Right lobe of liver (tissue), 6 donors: ENCODE data around the gene LRRC59. TPM values are rescaled to one million over a fixed set of nuclear protein-coding genes. Genes with fewer than 3 reads are reported as not detected.
A peak's percentile ranks its signal among the peaks of the same experiment; 100 is the strongest.

Source experiments
- ATAC-seq, 4 donors: fragments of 200-7000 bp; cut with Tn5 transposase; one replicate each; pipeline ENCODE4 v1.9.1; 2020; ENCODE audit warnings: mild to moderate bottlenecking in 4 of 4, moderate library complexity in 4 of 4
- DNase-seq, 3 donors: peaks; one replicate each; pipeline ENCODE4 v3.0.0-alpha.2; 2020
- H3K27ac ChIP-seq, 3 donors: fragments of 200-600 bp; one replicate each; pipeline ENCODE4 v1.8.0; 2022
- H3K27me3 ChIP-seq, 2 donors: fragments of 200-600 bp; one replicate each; pipeline ENCODE4 v1.8.0; 2022
- H3K36me3 ChIP-seq, 4 donors: fragments of 200-600 bp; sonication (generic) in 1 of 4; one replicate each; pipeline versions ENCODE4 v1.5.1 to v1.8.0; 2017 to 2022; ENCODE audit warnings: control low read depth in 1 of 4
- H3K4me1 ChIP-seq, 4 donors: fragments of 200-600 bp; sonication (generic) in 1 of 4; one replicate each; pipeline versions ENCODE4 v1.5.1 to v1.8.0; 2017 to 2022; ENCODE audit warnings: control low read depth in 1 of 4
- H3K4me3 ChIP-seq, 3 donors: fragments of 200-600 bp; one replicate each; pipeline ENCODE4 v1.8.0; 2022
- H3K9me3 ChIP-seq, 4 donors: fragments of 200-600 bp; sonication (generic) in 1 of 4; one replicate each; pipeline versions ENCODE4 v1.5.1 to v1.8.0; 2017 to 2022; ENCODE audit warnings: control low read depth in 1 of 4
- CTCF ChIP-seq, 4 donors: fragments of 200-600 bp in 3 of 4; fragments of 450-650 bp in 1 of 4; IDR thresholded peaks; one replicate each; pipeline versions ENCODE4 v1.5.1 to v1.8.0; 2016 to 2022; ENCODE audit warnings: antibody characterized with exemption in 4 of 4, mild to moderate bottlenecking in 2 of 4
- POLR2A ChIP-seq: fragments of 450-650 bp; IDR thresholded peaks from one replicate; pipeline ENCODE4 v1.6.1; 2017; ENCODE audit warnings: antibody characterized with exemption, mild to moderate bottlenecking
- WGBS: methylation state at CpG from one replicate; pipeline ENCODE4 v1.1.6; 2018; ENCODE audit warnings: low coverage, low lambda C conversion rate; ENCODE audit not compliant: insufficient coverage; ENCODE audit errors: missing lambda C conversion rate; 5-methylcytosine and 5-hydroxymethylcytosine counted together
- intact Hi-C, 2 donors: fragments of 100-400 bp; cut with DNase I; formaldehyde crosslinking; loops; one replicate each; pipeline versions ENCODE4 v1.11.2 to v1.14.1; 2022
- long read RNA-seq: library from polyadenylated mRNA; unstranded; transcript quantifications from one replicate; pipeline ENCODE4 v2.0.0, GENCODE V29; 2019
- total RNA-seq, 6 experiments: library from RNA; depleted of rRNA in 2 of 6; stranded (reverse); fragments of >200 nt in 2 of 6; fragmentation: NEBNext Ultra II Directional in 3 of 6; extraction: Animal tissue kit (Norgen Biotek cat#: 25700) in 3 of 6; gene quantifications; one replicate each; pipeline versions ENCODE4 v1.1.0 to v1.2.4, GENCODE V29; 2016 to 2023
- donor health status: DM: no; HTN: yes; CAD: no.
- donor health status: DM: no; HTN: no; CAD: no.
- donor health status: DM: no; HTN: no; CAD: no.
- donor health status: DM: no; HTN: yes; CAD: no.
- donor health status: DM: no; HTN: yes; CAD: no.

The LRRC59 gene
- 100 to 1,000 TPM in 2 of 6 experiments, 10 to 100 TPM in 4; 36.0 to 125 (median 64.0) TPM for total RNA-seq
- long read RNA-seq, partial matches to known transcripts, result 0 of 2 reads
- long read RNA-seq, other reads (novel, unspliced or antisense), result 1 of 2 reads

GRCh38 chr17:50397111-50397918 lies at the start of gene LRRC59:
Gene LRRC59 (minus strand): TSS chr17:50397523. CDS start chr17:50397317, 206 bp downstream.
- WGBS, result 5% methylated on average over 8 of the region's 70 CpGs
- TF ChIP-seq POLR2A, result peak; percentile 86
- TF ChIP-seq CTCF (IDR thresholded peaks at IDR 0.05), result peak; percentile 98 to 100 (median 98)
- intact Hi-C loops, result no loop called here
- ATAC-seq (peak; percentile 97 to 99 (median 98)), DNase-seq (peak; percentile 88 to 91 (median 90))
- H3K9me3 ChIP-seq, result no peaks in the 10 kb centered on the region
- peak within 1 kb of the TSS; percentile 61 to 91 (median 79) for H3K27ac ChIP-seq
- H3K27me3 ChIP-seq, result no peaks in the 10 kb centered on the region
- peaks cover 0 to 28% (median 19%) of the 10 kb centered on the region in 4 donors for H3K36me3 ChIP-seq
- H3K4me3 ChIP-seq, result peak within 1 kb of the TSS; percentile 84 to 100 (median 95)
- peaks cover 0 to 22% (median 8%) of the 10 kb centered on the region in 4 donors for H3K4me1 ChIP-seq

GRCh38 chr17:50445730-50446325 lies 48.5 kb upstream of the LRRC59 start:
- WGBS, result 18% methylated on average over 1 of the region's 1 CpG
- peaks cover 0 to 29% (median 14%) of the 10 kb centered on the region in 4 donors for H3K4me1 ChIP-seq
- H3K27ac ChIP-seq, result no peak overlapping the region
- H3K27me3 ChIP-seq, result no peaks in the 10 kb centered on the region
- DNase-seq, result no peak
- H3K4me3 ChIP-seq, result no peak overlapping the region
- ATAC-seq, result no peak
- intact Hi-C loops, result no loop called here
- H3K36me3 ChIP-seq, result no peaks in the 10 kb centered on the region
- no peaks in the 10 kb centered on the region for H3K9me3 ChIP-seq
- TF ChIP-seq POLR2A, result no peak

- WGBS, result 86% methylated on average over 6 of the region's 6 CpGs
These were observed 47.8 kb upstream of the LRRC59 start for GRCh38 chr17:50444841-50445715.

DNA sequence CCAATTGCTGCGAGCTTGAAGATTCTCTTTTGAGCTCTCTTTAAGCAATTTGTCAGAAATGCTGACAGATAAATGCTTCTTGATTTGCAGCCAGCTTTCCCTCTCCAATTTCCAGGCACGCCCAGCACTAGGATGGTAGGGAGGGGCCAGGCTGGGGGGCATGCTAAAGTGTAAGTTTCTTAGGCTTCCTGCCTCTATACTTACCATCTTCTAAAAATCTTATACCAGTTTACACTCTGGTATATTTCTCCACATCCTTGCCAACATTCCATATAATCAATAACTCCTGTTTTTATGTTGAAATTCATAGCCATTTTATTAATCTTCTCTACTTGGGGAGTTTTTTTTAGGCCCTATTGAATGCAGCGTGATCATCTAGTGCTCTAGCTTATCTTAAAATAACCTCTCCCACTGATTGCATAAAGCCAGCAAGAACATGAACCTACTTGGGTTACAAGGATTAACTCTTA lies 46.2 kb upstream of the LRRC59 start:
- no peak overlapping the region for H3K27ac ChIP-seq
- DNase-seq (no peak), ATAC-seq (no peak)
- intact Hi-C loops, result no loop called here
- no peaks in the 10 kb centered on the region for H3K36me3 ChIP-seq
- peaks cover 0 to 43% (median 21%) of the 10 kb centered on the region in 4 donors for H3K4me1 ChIP-seq
- no peak for TF ChIP-seq CTCF (IDR thresholded peaks at IDR 0.05)
- TF ChIP-seq POLR2A, result no peak
- WGBS, result 25% methylated on average over 2 of the region's 3 CpGs
- H3K27me3 ChIP-seq, result no peaks in the 10 kb centered on the region
- no peak overlapping the region for H3K4me3 ChIP-seq
- no peaks in the 10 kb centered on the region for H3K9me3 ChIP-seq

More at GRCh38 chr17:50444841-50445715, 47.8 kb upstream of the LRRC59 start:
- no peaks in the 10 kb centered on the region for H3K36me3 ChIP-seq
- H3K4me3 ChIP-seq, result no peak overlapping the region
- no peak overlapping the region for H3K27ac ChIP-seq
- no peak for TF ChIP-seq CTCF (IDR thresholded peaks at IDR 0.05)
- no peak for TF ChIP-seq POLR2A
- ATAC-seq, result no peak
- H3K27me3 ChIP-seq, result no peaks in the 10 kb centered on the region
- H3K9me3 ChIP-seq, result no peaks in the 10 kb centered on the region
- DNase-seq, result no peak
- H3K4me1 ChIP-seq, result peaks cover 0 to 35% (median 17%) of the 10 kb centered on the region in 4 donors
- intact Hi-C loops, result no loop called here
